Urothelium cell line (cell line): Measurements from ENCODE around the gene PPM1B.
"Not testable (repeated sequence)": the region's sequence is repeated elsewhere in the genome, so short reads cannot be mapped to it uniquely, and the experiment has no call there.

Experiments
- DNase-seq: peaks from one replicate; pipeline ENCODE4 v3.0.0; 2011; ENCODE audit warnings: low spot score, mixed read lengths
- FAIRE-seq: peaks from 2 replicates; lab custom pipeline; 2011; peaks lifted over from hg19 to GRCh38; lab: Jason Lieb, UNC

Gene PPM1B

GRCh38 chr2:44168681-44169154 lies at the start of gene PPM1B:
PPM1B (plus strand) TSS chr2:44168875; CDS start chr2:44201200, 32,325 bp downstream.
- no peak for DNase-seq
- FAIRE-seq, result peak; percentile 84

- FAIRE-seq (no peak), DNase-seq (no peak)
These were observed 48.8 kb upstream of the PPM1B start for GRCh38 chr2:44119878-44120277.

GRCh38 chr2:44120428-44120827 lies 48.2 kb upstream of the PPM1B start:
- no peak for FAIRE-seq
- DNase-seq, result peak; percentile 54

- DNase-seq (no peak), FAIRE-seq (no peak)
These were observed 46.8 kb upstream of the PPM1B start for GRCh38 chr2:44121899-44122298.

GRCh38 chr2:44124500-44124899 lies 44.2 kb upstream of the PPM1B start:
- FAIRE-seq (no peak), DNase-seq (no peak)

GRCh38 chr2:44126106-44126797 lies 42.4 kb upstream of the PPM1B start:
- FAIRE-seq (peak; percentile 35), DNase-seq (peak; percentile 29)

GRCh38 chr2:44130441-44130840 lies 38.2 kb upstream of the PPM1B start:
- FAIRE-seq (no peak), DNase-seq (no peak)

GRCh38 chr2:44131177-44131576 lies 37.5 kb upstream of the PPM1B start:
- DNase-seq (no peak), FAIRE-seq (peak; percentile 52)

- not testable (repeated sequence) for DNase-seq
These were observed 35.1 kb upstream of the PPM1B start for GRCh38 chr2:44133602-44134001.

GRCh38 chr2:44134848-44135247 lies 33.8 kb upstream of the PPM1B start:
- no peak for FAIRE-seq
- no peak for DNase-seq

More at GRCh38 chr2:44133602-44134001, 35.1 kb upstream of the PPM1B start:
- not testable (repeated sequence) for FAIRE-seq

GRCh38 chr2:44135296-44135695 lies 33.4 kb upstream of the PPM1B start:
- FAIRE-seq (no peak), DNase-seq (no peak)

GRCh38 chr2:44135771-44136170 lies 32.9 kb upstream of the PPM1B start:
- DNase-seq, result no peak
- FAIRE-seq, result no peak

GRCh38 chr2:44136252-44136651 lies 32.4 kb upstream of the PPM1B start:
- peak; percentile 47 for DNase-seq
- FAIRE-seq, result peak; percentile 67

- DNase-seq (no peak), FAIRE-seq (no peak)
These were observed 31.6 kb upstream of the PPM1B start for GRCh38 chr2:44137048-44137447.

GRCh38 chr2:44137872-44138551 lies 30.7 kb upstream of the PPM1B start:
- DNase-seq (no peak), FAIRE-seq (peak; percentile 46)

- FAIRE-seq (no peak), DNase-seq (no peak)
These were observed 28.9 kb upstream of the PPM1B start for GRCh38 chr2:44139741-44140140.

GRCh38 chr2:44142306-44142705 lies 26.4 kb upstream of the PPM1B start:
- DNase-seq, result no peak
- no peak for FAIRE-seq

GRCh38 chr2:44143701-44144100 lies 25.0 kb upstream of the PPM1B start:
- FAIRE-seq (no peak), DNase-seq (no peak)

GRCh38 chr2:44148999-44149398 lies 19.7 kb upstream of the PPM1B start:
- DNase-seq, result no peak
- FAIRE-seq, result no peak

GRCh38 chr2:44150473-44150872 lies 18.2 kb upstream of the PPM1B start:
- DNase-seq, result no peak
- no peak for FAIRE-seq

GRCh38 chr2:44152865-44153669 lies 15.6 kb upstream of the PPM1B start:
- no peak for DNase-seq
- no peak for FAIRE-seq
